GM18508 (cell line): ENCODE measurements around the gene BLNK.

Experiments used
- ATAC-seq: cut with Tn5 transposase; IDR thresholded peaks from one replicate; pipeline ENCODE4 v1.9.1; 2021; ENCODE audit warnings: moderate number of reproducible peaks; ENCODE audit not compliant: insufficient read depth, unreplicated experiment

The BLNK gene

DNA sequence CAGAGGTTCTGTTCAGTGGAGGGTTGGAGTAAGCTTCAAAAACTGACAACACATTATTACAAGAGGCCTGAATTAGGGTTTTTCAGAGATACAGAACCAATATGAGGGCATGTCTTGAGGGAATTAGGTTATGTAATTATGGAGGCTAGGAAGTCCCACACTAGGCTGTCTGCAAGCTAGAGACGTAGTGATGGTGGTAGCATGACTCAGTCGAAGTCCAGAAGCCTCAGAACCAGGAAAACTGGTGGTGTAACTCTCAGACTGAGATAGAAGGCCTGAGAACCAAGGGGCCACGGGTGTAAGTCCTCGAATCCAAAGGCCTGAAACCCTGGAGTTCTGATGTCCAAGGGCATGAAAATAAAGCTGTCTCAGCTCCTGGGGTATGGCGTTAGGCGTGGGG lies 105.6 kb downstream of the BLNK start:
- no peak for ATAC-seq

DNA sequence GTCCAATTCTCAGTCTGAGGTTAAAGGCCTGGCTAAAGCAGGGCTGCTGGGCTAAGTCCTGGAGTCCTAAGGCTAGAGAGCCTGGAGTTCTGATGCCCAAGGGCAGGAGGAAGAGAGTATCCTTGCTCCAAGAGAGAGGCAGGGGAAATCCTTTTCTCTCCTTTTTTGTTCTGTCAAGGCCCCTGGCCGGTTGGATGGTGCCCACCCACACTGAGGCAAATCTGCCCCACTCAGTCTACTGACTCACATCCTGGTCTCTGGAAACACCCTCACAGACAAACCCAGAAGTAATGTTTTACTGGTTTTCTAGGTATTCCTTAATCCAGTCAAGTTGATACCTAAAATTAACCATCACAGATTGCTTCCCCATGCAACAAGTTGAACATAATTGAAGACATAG lies 118.3 kb downstream of the BLNK start:
- no peak for ATAC-seq

- ATAC-seq, result no peak
Observed at GRCh38 chr10:96152437-96152836, 118.9 kb downstream of the BLNK start.
